ENCODE measurements around the gene C4orf50.

DNA sequence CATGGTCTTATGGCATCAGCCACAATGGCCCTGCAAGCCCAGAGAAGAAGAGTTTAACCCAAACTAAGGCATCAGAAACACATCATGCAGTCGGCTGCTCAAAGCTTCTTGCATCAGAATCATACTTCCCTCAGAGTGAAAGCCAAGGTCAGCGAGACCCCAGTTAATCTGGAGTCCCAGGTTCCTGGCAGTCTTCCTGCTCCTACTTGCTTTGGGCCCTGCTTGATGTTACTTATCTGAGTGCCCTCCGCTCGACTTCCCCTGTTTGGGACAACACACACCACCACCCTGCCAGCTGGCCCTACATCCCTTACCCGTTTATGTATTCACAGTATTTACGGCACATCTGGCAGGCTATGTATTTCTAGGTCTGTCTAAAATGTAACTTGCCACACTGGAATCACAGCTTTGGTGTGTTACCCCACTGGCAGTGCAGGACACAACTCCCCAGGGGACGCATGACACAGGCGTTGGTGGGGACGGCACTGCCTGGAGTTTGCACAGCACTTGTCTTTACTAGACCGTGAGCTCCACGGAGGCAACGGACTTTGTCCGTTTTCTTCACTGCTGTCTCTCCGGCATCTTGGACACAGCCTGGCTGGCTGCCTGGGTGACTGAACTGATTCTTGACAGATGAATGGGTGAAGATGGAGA is 148.1 kb downstream of the C4orf50 start:
- no peak for TF ChIP-seq YY1 (IDR thresholded peaks at IDR 0.05; ENCODE audit: low read depth, low read length)
- TF ChIP-seq, protein P1, sequence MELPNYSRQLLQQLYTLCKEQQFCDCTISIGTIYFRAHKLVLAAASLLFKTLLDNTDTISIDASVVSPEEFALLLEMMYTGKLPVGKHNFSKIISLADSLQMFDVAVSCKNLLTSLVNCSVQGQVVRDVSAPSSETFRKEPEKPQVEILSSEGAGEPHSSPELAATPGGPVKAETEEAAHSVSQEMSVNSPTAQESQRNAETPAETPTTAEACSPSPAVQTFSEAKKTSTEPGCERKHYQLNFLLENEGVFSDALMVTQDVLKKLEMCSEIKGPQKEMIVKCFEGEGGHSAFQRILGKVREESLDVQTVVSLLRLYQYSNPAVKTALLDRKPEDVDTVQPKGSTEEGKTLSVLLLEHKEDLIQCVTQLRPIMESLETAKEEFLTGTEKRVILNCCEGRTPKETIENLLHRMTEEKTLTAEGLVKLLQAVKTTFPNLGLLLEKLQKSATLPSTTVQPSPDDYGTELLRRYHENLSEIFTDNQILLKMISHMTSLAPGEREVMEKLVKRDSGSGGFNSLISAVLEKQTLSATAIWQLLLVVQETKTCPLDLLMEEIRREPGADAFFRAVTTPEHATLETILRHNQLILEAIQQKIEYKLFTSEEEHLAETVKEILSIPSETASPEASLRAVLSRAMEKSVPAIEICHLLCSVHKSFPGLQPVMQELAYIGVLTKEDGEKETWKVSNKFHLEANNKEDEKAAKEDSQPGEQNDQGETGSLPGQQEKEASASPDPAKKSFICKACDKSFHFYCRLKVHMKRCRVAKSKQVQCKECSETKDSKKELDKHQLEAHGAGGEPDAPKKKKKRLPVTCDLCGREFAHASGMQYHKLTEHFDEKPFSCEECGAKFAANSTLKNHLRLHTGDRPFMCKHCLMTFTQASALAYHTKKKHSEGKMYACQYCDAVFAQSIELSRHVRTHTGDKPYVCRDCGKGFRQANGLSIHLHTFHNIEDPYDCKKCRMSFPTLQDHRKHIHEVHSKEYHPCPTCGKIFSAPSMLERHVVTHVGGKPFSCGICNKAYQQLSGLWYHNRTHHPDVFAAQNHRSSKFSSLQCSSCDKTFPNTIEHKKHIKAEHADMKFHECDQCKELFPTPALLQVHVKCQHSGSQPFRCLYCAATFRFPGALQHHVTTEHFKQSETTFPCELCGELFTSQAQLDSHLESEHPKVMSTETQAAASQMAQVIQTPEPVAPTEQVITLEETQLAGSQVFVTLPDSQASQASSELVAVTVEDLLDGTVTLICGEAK (IDR thresholded peaks at IDR 0.05; ENCODE audit: borderline replicate concordance): no peak
- TF ChIP-seq EP300 (IDR thresholded peaks at IDR 0.05; ENCODE audit: borderline replicate concordance in 1 of 2, control insufficient read depth in 1 of 2, low read depth in 2 of 2, low read length in 2 of 2): no peak

All from GM12878 (cell line).